Activated naive CD4-positive, alpha-beta T cell treated with Interleukin-2 at 50 U/mL for 16 hours (primary cell): ENCODE data around the gene SIK2.

Experiments
- DNase-seq: peaks from one replicate; pipeline ENCODE4 v3.0.0-alpha.2; 2020

SIK2 gene

DNA sequence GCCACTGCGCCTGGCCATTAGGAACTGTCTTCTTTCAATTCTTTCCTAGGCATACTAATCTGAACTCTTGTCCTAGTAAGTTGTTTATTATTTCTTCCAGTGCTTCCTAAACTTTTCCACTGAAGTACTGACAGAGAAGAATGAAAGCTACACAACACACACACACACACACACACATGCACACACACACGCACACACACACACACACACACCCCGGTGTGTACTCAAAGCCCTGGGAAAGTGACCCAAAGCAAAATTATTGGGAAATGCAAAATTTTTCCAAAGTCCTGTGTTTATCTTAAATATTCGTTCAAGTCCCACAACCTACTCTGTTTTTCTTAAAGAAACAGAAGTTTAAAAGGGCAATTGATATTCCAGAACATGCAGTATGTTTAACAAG, 19.4 kb upstream of the SIK2 start:
- DNase-seq = no peak

DNA sequence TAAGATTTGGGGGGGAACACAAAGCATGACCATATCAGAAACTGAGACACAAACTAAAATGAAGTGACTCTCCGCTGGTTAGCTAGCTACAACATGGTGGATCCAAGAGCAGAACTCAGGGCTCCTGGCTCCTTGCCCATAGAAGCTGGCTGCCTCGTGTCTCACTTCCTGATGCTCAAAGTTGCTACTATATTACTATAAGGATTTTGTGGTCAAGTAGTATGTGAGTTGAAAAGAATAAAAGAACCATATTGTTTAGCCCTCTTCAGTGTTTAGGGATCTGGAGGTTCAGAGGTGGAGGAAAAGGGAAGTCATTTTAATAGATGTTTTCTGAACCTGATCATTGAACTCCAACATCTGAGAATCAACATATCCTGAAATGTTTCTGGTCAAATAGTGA, 16.9 kb upstream of the SIK2 start:
- DNase-seq = no peak

DNA sequence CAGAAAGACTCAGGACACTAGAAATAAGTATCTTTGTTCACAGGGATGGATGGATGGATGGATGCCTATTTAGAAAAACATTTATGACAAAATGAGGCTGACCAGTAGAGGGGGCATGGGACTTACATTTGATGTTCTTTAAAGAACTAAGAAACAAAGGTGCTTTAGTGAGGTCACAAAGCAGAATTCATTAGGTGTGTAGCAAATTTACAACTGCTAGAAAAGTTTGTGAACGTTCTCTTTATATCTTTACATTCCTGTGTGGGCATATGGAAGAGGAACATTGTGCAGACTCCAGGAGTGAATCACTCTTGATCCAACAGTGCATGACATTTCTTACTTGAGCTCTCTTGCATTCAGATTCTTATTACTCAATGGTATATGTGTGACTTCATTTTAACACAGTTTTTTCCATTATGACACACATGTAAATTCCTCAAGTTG, 15.8 kb upstream of the SIK2 start:
- peak; percentile 27 for DNase-seq

DNA sequence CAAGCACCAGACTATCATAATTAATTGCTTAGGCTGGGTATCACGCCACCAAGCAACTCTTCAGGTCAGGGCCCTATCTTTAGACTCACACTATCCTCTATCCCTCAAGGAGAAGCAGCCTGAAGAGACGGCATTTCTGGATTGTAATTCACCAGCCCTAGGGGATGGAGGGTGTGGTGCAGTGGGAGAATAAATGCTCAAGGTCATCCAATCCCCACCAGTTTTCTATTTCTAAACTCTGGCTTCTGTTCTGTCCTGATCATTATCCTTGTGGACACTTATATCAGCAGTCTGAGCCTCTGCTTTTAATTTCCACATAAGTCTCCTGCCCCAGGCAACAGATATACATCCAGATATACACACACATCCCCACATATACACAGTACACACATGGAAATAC, 13.1 kb upstream of the SIK2 start:
- DNase-seq = no peak

DNA sequence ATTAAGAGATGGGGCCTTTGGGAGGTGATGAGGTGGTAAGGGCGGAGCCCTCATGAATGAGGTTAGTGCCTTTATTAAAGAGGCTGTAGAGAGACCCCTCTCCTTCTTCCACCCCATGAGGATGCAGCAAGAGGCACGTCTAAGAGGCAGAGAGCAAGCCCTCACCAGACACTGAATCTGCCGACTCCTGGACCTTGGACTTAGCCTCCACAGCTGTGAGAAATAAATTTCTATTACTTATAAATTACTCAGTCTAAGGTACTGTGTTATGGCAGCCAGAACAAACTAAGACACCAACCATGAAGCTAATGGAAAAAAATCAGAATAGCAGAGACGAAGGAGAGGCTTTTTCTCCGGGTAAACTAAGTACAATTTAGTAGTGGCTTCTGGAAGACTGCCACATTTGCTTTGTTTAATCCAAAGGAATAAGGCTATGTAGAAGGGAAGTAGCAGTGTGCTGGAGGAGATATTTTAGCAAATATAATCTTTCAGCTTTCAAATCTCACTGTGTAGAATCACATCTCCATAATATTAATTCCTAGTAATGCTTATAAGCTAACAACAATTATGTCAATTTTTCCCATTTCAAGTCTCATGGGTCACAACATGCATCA, 12.3 kb upstream of the SIK2 start:
- DNase-seq = no peak

DNA sequence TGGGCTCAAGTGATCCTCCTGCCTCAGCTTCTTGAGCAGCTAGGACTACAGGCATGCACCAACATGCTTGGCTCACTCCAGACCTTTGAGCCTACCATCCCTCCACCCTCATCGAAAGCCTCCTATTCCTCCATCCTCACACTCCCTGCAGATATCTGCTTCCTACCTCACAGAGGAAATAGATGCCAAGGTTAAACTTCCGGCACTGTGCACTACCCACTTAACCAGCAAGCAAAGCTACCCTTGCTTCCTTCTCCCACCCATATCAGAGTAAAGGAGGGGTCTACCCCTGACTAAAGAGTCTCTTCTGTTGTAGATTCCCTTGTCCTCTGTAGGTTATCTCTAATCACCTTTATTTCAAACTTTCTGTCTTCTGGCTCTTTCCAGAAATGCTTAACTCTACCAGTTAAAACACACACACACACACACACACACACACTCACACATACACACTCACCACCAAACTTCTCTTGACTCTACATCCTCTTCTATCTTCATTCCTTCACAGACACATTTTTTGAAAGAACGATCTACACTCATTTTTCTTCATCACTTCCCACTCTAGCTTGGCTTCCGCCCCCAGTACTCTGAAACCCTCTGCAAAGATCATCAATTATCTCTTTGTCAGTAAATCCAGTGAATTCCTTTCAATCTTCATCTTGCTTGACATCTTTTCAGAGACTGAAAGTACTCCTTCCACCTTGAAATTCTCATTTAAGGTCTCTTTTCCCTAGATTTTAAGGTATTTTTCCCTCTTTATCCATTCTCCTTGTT, 10.9 kb upstream of the SIK2 start:
- DNase-seq = no peak

DNA sequence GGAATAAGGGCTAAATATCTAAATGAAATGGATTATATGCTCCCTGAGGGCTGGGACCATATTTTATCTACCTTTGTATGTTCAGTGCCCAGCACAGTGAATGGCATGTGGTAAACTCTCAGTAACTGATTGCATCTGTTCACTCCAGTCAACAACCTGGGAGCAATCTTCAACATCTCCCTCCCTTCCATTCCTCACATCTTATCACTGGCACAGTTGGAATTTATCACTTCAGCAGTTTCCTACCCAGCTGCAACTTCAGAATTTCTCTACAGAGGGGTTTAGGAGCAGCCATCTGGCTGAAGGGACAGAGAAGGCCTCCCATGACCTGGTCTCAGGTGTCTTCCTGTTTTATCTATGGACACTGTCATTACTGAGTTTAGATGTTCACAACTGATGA, 9.8 kb upstream of the SIK2 start:
- DNase-seq = no peak

DNA sequence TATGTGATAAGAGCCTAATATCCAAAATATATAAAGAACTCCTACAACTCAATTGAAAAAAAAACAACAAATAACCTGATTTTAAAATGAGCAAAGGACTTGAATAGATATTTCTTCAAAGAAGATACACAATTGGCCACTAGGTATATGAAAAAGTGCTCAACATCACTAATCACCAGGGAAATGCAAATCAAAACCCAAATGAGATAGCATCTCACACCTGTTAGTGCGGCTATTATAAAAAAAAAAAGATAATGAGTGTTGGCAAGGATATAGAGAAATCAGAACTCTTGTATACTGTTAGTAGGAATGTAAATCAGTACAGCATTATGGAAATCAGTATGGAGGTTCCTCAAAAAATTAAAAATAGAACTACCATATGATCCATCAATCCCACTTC, 5.9 kb upstream of the SIK2 start:
- DNase-seq = no peak

DNA sequence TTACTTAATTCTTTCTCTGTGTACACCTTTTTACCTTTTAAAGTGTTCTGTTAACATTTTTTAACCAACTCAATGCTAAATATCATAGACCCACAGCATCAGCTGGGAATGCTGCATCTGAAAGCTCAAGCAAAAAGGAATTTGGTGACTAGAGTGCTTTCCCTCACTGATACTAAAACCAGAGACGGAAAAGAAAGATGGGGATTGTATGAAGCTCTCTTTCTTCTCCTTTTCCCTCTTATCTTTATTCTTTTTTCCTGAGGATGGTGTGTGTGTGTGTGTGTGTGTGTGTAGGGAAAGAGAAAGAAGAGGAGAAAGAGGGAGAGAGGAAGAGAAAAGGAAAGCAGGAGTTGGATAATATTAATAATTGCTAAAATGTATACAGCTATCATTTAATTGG, 4.1 kb upstream of the SIK2 start:
- no peak for DNase-seq

DNA sequence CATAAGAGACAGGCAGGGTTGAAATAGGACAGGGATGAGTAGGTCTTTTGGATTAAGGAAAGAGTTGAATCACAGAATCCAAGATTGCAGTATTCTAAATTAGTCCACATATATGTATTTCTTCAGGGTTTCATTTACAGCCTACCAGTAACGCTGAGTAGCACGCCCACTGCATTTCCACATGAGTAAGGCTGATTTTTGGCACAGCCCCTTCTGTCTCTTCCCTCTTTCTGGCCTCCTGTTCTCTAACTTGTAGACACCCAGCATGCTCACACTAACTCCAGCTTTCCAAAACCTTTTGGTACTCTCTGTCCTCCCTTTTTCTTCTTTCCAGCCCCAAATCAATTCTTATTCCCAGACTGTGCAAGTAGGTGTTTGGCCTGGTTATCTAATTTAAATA, 3.7 kb upstream of the SIK2 start:
- no peak for DNase-seq

DNA sequence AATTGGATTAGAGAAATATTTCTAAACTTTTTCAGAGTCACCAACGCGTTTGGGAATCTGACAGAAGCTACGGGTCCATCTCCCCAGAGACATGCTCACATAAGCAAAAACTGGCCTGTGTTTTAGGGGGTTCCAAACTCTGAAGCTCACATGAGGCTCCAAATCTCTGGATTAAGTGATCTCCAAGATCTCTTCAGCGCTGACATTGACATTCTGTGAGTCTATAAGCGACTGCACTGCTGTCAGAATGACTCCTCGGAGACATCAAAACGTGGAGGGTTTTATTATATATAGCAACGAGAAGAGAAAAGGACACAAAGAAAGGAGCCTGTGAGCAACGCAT, 642 bp upstream of the SIK2 start:
- no peak for DNase-seq

DNA sequence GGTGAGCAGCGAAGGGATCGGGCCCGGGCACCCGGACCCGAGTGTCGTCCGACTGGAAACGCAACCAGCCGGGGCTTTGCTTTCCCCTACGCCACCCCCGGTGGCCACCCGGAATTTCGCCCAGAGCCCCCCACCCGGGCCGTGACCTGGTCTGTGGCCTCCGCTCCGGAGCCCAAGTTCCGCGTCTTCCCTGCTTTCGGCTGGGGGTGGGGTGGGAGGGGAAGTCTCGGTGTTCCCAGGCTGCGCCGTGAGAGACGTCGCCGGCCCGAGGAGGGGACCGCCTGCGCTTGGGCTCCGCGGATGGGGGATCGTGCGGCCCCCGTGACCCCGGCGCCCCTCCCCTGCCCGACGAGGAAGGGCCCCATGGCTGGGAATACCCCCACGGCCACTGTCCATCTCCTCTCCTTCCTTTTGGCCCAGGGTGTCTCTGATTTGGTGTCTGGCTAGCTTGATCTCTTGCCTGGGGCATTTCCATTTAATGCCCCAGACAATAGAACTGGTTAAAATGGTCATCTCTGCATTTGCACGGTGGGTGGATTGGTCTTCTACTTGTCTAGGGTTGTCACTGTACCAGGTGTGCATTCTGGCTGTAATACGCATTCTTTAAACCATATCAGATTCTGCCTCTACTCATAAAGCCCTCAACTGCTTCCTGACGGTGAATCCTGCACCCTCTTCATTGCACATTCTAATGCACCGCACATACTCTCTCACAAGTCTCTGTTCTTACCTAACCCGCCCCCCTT, 789 bp downstream of the SIK2 start:
- no peak for DNase-seq

DNA sequence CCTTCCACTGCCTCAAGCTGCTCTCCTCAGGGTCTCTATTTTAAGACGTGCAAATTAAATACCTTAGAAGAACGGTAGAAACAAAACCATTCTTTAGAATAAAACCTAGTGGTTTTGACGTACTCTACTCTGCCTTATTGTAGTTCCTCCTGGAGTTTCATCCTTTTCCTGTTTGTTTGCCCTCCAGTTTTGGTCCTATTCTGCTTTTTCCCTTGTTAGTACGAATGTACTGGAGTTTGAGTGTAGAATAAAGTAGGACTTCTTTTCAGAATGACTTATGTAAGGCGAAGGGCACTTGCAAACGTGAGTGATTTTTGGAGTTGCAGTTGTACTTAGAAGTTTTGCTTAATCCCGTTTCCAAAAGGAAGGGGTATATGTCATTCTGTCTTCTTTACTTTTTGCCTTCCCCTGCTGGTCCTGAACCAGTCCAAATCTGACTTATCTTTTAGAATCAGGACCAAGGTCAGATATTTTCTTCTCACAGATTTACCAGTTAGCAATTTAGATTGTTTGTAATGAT, 1.4 kb downstream of the SIK2 start:
- no peak for DNase-seq

DNA sequence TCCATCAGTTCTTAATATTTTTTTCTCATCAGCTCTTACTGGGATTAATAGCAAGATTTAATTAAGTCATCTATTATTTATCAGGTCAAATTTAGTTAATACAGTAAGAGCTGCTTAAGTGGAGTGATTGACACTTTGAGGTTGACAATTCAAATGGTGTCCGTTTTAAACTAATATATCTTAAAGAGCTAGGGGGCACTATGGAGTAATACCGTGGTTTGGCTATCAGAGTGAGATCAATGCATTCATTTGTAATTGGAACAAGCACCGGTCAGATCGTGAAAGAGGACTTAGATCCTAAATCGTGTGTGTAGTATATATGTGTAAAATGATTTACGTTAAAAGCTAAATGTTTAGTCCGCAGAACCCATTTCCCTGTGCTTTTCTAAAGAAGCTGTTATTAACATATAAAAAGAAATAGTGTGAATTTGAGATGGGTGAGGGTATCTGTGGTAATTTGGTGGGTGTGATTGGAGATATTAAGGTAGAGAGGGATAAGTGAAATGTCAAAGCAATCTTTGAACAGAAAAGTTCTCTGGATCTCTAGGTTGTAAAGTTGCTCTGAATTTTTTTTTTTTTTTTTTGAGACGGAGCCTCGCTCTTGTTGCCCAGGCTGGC, 2.3 kb downstream of the SIK2 start:
- no peak for DNase-seq

DNA sequence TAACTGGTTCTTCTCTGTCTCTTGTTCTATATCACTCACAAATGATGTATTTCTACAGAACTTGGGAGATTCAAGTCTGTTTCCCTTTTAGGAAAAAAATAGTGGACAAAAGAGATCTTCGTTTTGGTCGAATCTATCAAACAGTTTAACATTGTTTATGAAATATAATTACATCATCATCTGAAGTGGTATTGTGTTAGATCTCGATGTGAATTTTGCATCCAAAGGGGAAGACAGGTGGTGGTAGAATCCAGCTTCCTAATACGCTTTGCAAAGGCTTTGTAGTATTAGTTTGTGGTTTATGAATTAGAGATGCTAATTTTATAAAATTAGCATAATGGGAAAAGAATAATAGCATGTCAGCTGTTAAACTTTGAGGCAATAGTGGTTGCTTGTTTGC, 3.4 kb downstream of the SIK2 start:
- no peak for DNase-seq

DNA sequence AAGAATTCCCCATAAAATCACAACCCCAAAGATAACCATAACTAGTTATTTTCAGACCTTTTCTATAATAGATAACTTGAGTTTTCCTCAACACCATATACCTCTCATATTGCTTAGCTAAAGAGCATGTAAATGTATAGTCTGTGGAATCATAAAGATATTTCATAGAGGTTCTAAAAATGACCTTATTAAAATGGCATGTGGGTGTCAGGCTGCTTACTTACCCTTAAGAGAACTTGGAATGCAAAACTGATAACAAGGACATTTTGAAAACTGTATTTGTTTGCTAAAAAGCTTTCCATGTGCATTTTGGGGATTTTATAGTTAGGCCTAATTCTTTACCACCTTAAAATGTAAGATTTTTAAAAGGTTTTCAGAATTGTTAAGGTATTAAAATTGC, 4.7 kb downstream of the SIK2 start:
- no peak for DNase-seq

DNA sequence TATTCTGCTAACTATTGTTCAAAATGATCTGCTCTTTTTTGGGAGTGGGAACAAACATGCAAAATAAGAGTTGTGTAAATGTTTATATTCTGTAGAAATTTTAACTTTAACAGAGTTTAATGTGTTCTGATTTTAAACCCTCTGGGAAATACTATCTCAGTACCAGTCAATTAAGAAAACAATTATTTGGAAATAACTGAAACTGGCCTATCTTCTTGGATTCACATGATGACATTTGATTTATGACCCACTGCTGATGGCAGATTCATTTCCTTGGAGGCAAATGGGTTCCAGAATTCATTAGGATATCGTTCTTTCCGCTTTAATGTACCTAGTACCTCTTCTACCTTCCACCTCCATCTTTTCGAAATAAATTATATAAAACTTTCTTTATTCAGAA, 5.5 kb downstream of the SIK2 start:
- DNase-seq = no peak

DNA sequence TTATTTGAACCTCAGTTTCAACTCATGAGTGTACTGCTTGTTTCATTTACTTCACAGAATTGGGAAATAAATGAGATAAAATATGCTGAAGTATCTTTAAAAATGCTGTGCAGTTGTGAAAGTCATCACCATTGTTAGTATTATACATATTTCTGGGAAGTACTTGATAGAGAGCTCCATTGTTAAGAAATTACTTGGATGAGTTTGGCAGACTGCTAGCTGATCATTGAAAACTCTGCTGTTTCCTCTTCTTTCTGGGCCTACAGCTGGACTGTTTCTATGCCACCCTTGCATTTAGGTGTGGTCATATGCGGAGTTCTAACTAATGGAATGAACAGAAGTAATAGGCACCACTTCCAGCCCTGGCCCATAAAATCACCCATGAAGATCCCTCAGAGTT, 10.0 kb downstream of the SIK2 start:
- no peak for DNase-seq

DNA sequence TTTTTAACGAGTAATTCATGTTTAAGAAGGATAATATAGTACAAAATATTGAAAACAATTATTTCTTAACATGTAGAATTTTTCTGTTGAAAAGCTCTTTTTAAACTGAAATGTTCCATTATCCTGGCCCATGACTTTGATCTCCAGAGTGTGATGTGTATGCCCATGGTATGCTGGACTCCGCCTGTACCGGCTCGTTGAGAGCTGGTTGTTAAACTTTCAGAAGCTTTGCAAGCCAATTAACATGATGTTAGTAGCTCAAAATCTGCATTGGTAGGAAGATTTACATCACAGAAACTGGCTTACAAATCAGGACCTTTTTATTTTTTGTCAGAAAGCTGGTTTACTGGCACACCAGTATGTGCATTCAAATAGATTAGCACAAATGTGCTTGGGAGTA, 15.0 kb downstream of the SIK2 start:
- no peak for DNase-seq

DNA sequence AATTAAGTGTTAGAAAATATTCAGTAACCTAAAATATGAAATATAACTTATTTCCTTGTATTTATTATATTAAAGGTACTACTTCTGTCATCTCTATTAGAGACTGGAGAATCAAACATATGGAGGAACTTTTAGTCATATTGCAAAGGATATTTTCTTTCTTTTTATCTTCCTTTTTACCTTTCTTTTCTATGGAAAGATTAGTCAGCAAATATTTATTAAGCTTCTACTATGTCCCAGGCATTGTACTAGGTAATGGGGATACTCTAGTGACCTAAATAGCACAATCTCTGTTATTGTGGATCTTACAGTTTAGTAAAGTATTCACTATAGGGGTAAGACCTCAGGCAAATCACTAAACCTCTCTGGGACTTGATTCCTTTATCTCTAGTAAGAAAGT, 18.3 kb downstream of the SIK2 start:
- DNase-seq = no peak

DNA sequence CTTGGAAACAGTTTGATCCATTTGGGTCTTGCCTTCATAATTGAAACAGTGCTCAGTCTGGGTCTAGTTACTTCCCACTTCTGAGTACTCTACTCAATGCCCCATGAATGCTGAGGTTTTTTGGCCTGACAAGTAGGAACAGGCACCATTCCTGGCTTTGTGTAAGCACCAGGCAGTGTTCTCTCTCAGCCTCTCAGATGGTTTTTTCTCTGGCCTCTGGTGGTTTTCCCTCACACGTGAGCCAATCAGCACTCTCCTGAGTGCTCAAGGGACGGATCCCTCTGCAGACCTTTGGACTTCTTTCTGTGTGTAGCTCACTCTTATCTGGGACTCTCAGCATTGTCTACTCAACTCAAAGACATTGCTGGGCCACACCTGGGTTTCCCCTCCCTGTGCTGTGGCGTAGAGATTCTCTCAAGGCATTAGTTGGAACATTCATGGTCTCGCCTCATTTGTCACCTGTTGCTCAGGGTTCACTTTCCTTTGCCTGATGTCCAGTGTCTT, 21.3 kb downstream of the SIK2 start:
- DNase-seq = no peak

DNA sequence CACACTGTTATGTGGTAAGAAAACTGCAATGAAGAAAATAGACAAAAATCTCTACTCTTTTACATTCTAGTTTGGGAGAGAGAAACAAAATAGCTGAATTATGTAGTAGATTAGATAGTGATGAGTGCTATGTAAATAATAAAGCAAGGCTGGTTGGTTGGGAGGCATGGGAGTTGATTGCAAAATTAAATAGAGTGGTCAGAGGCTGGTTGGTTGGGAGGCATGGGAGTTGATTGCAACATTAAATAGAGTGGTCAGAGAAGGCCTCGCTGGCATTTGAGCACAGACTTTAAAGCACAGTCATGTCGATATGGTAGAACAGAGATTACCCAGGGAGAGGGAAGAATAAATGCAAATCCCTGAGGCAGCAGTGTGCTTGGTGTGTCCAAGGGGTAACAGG, 22.4 kb downstream of the SIK2 start:
- DNase-seq = no peak

DNA sequence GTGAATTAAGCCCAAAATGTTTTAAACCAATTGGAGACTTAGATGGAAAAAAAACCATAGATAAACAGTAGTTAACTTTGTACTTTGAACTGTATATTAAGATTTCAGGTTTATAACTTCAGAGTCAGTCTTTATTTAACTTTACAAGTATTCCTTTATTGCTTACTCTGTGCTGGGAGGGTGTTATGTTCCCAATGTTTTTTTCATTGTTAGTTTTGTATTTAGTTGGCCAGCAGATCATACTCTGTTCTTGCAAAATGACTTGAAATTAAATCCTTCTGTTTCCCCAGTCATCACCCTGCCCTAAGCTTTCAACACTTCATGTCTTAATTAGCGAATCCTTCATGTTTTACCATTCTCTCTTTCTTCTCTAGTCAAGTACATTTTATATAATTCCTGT, 25.3 kb downstream of the SIK2 start:
- DNase-seq = no peak

DNA sequence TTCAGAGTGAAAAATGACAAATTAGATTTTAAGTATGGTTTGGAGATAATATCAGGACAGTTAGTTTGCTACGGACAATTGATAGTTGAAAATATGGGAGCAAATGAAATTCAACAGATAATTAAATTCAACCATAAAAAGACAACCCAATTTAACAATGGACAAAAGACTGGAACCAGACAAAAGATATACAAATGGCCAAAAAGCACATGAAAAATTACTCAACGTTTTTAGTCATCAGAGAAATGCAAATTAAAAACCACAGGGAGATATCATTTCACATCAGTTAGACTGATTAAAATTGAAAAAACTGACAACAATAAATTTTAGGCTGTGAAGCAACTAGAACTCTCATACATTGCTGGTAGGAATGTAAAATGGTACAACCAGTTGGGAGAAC, 27.2 kb downstream of the SIK2 start:
- no peak for DNase-seq
